KOPT-K1 (cell line): ENCODE data around the gene MTFR2.
A peak's percentile ranks its signal among the peaks of the same experiment; 100 is the strongest.
"Not testable (repeated sequence)": the region's sequence is repeated elsewhere in the genome, so short reads cannot be mapped to it uniquely, and the experiment has no call there.

Experiments used
- H3K27ac ChIP-seq: fragments of 200-600 bp; sonication (generic); 2 replicates; pipeline ENCODE4 v1.5.1; 2016; ENCODE audit warnings: antibody characterized with exemption, mild to moderate bottlenecking, low read depth, low read length; ENCODE audit not compliant: poor library complexity, severe bottlenecking
- H3K36me3 ChIP-seq: fragments of 200-600 bp; sonication (generic); 2 replicates; pipeline ENCODE4 v1.5.1; 2017; ENCODE audit warnings: antibody characterized with exemption, mild to moderate bottlenecking, low read length, moderate library complexity; ENCODE audit not compliant: insufficient read depth
- H3K9me3 ChIP-seq: fragments of 200-600 bp; sonication (generic); 2 replicates; pipeline ENCODE4 v1.5.1; 2017; ENCODE audit warnings: antibody characterized with exemption, low read length, mild to moderate bottlenecking; ENCODE audit not compliant: insufficient read depth, poor library complexity, severe bottlenecking

Gene MTFR2

DNA sequence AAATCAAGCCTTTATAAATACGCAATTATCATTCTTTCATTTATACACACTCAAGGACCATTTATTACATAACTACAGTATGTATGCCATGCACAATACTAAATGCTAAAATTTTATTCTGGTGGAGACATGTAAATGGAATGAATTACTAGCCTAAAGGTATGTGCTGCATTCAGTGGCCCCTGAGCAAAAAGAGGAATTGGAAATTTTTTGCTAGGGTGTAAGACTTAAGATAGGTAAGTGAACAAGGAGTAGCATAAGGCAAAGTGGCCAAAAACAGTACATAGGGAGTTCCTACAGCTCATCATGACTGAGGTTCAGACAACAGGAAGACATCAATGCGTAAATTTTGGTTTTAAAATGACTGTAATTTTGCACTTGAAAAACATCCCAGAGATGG is 2.3 kb upstream of the MTFR2 start:
- peaks cover 40% of the 10 kb centered on the region for H3K36me3 ChIP-seq
- H3K27ac ChIP-seq: no peak overlapping the region
- no peaks in the 10 kb centered on the region for H3K9me3 ChIP-seq

DNA sequence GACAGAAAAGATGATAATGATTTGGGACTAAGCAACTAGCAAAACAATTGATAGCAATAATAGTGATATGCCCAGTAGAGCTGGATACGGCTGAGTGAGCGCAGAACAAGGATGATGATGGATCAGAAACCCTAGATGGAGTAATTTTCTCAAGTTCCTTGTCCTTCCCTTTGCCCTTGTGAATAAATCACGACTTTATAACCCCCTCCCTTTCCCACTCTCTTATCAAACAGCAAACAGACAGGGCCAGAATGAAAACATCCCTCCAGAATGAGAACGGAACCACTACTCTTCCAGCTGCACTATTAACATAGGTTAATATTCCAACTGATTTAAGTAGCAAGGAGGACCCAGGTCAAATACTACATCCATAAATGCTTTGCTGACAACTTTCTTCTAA is 1.3 kb upstream of the MTFR2 start:
- Histone ChIP-seq H3K27ac (no peak overlapping the region), H3K36me3 (peaks cover 40% of the 10 kb centered on the region), H3K9me3 (no peaks in the 10 kb centered on the region)

DNA sequence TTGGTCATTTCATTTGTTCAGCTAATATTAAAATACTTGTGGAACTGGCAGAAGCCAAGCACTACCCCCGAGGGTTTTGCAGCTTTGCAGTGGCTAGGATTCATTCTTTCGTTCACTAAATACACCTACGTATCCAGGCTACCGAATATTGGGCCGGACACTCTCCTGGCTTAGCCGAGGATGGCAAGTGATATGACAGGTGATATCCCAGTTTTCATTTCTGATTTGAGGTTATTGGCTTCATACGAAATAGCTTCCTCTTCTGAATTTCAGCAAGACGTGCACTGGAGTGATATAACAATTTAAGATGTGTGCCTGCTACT is 536 bp upstream of the MTFR2 start:
- Histone ChIP-seq H3K36me3 (peaks cover 40% of the 10 kb centered on the region), H3K9me3 (no peaks in the 10 kb centered on the region), H3K27ac (peak overlapping the region; percentile 84)

DNA sequence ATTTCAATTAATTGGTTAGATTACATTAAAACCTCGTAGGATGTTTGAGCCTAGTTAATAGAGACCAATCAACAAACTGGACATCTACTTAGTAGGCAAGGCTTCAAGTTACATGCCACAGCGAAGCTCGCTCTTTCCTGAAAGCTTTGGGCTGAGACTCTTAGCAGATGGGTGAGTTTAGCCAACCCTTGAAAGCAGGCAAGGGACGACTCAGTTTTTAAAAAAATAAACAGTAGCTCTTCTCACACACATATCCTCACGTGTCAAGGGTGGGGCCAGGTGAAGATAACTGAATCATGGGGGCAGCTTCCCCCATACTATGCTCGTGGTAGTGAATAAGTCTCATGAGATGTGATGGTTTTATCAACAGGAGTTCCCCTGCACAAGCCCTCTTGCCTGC is 775 bp downstream of the MTFR2 start:
- Histone ChIP-seq H3K36me3 (peaks cover 47% of the 10 kb centered on the region), H3K27ac (peak overlapping the region; percentile 84), H3K9me3 (no peaks in the 10 kb centered on the region)

DNA sequence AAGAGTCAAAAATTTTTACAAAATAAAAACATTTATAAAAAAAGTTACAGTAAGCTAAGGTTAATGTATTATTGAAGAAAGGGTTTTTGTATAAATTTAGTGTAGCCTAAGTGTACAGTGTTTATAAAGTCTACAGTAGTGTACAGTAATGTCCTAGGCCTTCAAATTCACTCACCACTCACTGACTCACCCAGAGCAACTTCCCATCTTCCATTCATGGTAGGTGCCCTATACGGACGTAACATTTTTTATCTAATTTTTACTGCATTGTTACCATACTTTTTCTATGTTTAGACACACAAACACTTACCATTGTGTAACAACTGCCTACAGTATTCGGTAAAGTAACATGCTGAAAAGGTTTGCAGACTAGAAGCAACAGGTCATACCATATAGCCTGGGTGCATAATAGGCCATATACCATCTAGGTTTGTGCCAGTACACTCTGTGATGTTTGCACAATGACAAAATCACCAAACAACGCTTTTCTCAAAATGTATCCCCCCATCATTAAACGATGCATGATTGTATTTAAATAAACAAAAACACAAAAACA is 6.0 kb downstream of the MTFR2 start:
- H3K36me3 ChIP-seq: peaks cover 94% of the 10 kb centered on the region
- H3K9me3 ChIP-seq: no peaks in the 10 kb centered on the region
- H3K27ac ChIP-seq: no peak overlapping the region

DNA sequence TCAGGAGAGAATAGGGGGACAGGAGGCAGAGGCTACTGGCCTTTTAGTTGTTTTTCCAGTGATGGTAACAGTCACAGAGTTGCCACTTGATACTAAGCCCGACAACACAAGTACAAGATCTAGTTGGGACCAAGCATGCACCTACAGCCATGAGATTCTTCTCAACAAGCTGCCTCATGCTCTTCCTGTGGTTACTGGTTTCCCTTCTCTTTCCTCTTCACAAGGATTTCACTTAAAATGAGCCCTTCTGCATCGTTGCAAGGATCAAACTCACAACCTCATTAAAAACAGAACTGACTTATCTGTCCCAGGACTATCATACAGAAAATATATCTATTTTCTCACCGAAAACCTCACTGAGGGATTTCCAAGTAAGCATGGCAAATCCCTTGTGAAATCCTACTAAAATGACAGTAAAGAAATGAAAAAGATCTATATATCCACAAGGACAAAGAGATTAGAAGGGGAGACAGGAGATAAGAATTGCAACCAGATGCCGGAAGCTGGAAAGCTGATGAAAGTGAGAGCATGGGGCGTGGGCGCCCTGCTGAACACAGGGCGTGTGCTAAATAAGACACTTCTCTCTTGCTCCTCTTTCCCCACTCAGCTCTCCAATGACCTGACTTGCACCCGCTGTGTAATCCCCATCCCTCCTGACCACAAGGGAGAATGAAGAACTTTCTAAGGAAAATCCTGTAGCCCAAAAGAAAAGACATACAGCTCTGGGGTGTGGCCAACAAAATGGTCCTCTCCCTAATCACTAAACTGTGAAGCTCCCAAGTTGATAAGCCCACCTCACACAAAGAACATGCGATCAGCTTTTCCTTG is 13.4 kb downstream of the MTFR2 start:
- peaks cover 99% of the 10 kb centered on the region for H3K36me3 ChIP-seq
- H3K27ac ChIP-seq: no peak overlapping the region
- H3K9me3 ChIP-seq: no peaks in the 10 kb centered on the region

DNA sequence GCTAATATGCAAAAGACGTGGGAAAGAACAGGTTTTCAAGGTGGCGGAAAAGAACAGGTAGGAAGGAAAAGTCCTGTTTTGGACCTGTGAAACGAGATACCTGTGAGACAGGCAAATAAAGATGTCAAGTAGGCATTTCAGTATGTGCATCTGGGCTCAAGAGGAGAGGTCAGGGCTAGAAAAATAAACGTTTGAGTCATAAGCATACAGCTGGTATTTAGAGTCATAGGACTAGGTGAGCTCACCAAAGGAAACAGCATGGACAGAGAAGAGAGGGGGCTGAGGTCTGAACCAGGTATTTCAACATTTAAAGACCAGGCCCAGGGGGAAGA is 14.9 kb downstream of the MTFR2 start:
- Histone ChIP-seq H3K9me3 (no peaks in the 10 kb centered on the region), H3K27ac (no peak overlapping the region), H3K36me3 (peaks cover 99% of the 10 kb centered on the region)

DNA sequence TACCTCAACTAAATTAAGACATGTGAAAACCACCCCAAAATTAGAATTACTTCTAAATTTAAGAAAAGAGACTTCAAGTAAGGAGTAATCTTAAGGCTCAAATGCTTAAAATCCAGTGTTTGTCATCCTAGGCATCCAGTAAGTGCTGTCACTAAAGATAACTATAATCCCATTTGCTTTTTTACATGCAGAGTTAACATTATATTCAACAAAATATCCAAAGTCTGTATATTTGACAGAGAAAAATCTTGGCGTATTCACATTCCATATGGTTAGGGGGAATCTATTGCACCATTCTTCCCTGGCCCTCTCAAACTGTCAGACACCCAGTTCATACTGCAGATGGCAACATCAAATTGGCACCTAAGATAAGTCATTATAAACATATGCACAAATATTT is 17.4 kb downstream of the MTFR2 start:
- Histone ChIP-seq H3K9me3 (no peaks in the 10 kb centered on the region), H3K36me3 (peaks cover 82% of the 10 kb centered on the region), H3K27ac (no peak overlapping the region)

DNA sequence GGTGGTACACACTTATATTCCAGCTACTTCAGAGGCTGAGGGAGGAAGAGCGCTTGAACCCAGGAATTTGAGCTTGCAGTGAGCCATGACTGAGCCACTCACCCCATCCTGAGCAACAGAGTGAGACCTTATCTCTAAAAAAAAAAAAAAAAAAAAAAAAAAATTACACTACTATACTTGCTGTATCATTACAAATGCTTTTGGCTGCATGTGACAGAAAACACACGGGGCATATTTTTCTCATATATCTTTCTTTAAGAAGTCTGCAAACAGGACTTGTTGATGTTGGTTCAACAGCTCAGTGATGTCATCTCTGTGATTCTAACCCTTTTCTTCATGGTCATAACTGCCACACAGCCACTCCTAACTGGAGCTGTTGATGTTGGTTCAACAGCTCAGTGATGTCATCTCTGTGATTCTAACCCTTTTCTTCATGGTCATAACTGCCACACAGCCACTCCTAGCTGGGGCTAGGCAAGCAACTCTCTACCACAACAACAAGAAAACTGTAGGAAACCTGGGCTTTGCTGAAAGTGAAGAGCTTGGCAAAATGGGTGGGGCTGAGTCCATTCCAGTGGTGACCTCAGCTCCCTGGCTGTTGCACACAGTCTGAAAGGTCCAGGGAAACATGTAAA is 19.8 kb downstream of the MTFR2 start:
- H3K27ac ChIP-seq: no peak overlapping the region
- H3K36me3 ChIP-seq: peaks cover 58% of the 10 kb centered on the region
- no peaks in the 10 kb centered on the region for H3K9me3 ChIP-seq

DNA sequence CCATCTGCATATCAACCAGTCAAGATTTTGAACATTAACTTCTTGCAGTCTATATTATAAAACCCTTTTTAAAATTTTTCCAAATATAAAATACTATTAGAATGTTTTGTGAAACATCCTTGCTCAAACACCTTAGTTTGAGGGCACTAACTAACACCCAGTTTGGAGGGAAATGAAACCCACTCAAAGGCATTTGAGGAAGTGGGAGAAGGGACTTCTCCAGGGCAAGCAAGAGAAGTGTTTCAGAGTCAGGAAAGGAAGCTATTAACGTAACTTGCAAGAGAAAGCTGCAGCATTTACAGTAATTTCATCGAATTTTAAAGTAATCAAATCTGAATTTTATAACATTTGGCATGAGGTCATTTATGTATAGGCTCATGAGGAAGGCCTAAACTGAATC is 21.3 kb downstream of the MTFR2 start:
- peaks cover 43% of the 10 kb centered on the region for H3K36me3 ChIP-seq
- H3K9me3 ChIP-seq: no peaks in the 10 kb centered on the region
- no peak overlapping the region for H3K27ac ChIP-seq

DNA sequence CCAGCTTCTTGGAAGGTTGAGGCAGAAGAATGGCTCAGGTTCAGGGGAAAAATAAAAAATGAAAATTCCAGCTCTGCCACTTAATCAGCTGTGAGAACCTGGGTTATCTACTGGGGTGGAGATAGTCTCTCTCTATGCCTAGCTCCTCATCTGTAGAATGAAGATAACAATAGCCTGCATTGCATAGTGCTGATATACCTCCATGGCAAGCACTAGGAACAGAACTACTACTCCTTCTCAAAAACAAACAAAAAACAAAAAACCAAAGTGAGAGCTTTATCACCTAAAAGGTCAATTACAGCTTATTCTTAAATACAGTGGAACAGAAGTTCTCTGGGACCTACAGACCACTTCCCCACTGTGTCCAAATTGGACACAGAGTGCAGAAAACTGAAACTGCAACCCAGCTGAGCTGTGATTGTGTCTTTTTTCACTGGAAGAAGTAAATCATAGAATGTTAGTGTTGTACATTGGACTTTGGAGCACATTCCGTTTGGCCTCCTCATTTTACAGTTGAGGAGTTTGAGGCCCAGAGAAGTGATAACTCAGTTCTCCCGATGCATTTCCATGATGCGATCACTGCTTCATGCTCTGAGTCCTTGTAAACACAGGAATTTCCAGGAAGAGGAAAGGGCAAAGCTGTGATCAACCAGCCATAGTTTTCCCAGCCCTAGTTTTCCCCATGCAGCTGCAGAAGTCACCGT is 23.3 kb downstream of the MTFR2 start:
- H3K9me3 ChIP-seq: no peaks in the 10 kb centered on the region

DNA sequence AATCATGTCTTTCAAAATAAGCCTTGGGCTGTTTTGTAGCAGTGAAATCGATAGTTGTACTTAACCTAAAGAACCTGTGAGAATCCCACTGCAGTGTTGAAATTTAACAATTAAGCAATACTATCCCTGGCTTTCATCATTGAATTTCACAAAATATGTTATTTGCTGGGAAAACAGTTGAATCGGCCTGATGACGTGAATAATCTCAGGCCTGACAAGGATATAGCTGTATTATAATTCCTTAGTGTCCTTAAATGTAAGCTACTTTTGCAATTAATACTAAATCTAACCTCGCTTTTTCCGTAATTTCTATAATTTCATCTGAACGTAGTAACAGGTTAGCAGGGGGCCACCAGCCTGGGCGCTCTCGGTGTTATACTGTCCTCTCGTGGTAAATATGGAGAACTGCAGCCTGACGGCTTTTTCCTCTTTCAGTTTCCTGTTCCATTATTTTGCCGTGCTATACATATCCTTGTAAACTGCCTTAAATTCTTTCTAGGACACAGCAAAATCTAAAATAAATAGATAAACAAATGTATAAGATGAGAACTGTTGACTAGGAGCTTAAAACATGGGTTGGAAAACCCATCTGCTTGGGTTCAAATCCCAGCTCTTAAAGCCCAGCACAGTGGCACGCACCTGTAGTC is 24.0 kb downstream of the MTFR2 start:
- H3K27ac ChIP-seq: no peak overlapping the region
- no peaks in the 10 kb centered on the region for H3K9me3 ChIP-seq
- H3K36me3 ChIP-seq: peaks cover 17% of the 10 kb centered on the region

More for the DNA sequence above, 23.3 kb downstream of the MTFR2 start:
- Histone ChIP-seq H3K27ac (no peak overlapping the region), H3K36me3 (peaks cover 23% of the 10 kb centered on the region)

DNA sequence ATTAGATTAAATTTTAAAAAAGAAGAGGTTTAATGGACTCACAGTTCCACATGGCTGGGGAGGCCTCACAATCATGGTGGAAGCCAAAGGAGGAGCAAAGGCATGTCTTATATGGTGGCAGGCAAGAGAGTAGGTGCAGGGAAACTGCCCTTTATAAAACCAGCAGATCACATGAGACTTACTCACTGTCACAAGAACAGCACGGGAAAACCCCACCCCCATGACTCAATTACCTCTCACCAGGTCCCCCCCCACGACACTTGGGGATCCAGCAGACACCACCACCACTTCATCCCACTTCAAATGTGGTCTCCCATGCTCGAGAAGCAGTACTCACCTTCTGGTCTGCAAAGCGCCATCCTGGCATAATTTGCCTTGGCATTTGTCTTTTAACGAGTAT is 24.6 kb downstream of the MTFR2 start:
- Histone ChIP-seq H3K9me3 (no peaks in the 10 kb centered on the region), H3K36me3 (peaks cover 10% of the 10 kb centered on the region), H3K27ac (no peak overlapping the region)

DNA sequence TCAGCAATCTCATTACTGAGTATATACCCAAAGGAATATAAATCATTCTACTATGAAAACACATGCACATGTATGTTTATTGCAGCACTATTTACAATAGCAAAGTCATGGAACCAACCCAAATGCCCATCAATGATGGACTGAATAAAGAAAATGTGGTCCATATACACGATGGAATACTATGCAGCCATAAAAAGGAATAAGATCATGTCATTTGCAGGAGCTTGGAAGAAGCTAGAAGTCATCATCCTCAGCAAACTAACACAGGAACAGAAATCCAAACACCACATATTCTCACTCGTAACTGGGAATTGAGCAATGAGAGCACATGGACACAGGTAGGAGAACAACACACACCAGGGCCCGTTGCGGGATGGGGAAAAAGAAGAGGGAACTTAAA is 25.1 kb downstream of the MTFR2 start:
- not testable (repeated sequence) for H3K36me3 ChIP-seq, H3K27ac ChIP-seq, H3K9me3 ChIP-seq
